Endothelial cell of umbilical vein (primary cell): ENCODE results near the gene ENKUR. TPM values are rescaled to one million over a fixed set of nuclear protein-coding genes. Genes with fewer than 3 reads are reported as not detected.

Experiments used
- BruUV-seq: library from RNA; stranded (reverse); fragments of 400-500 nt; replicated peaks from 2 replicates; lab custom pipeline; 2021; lab: Mats Ljungman, UMichigan
- CTCF ChIA-PET: fragments of 300-600, 350-600 bp; sonication (Branson Sonifier 250); formaldehyde crosslinking; loops from one replicate; lab custom pipeline; 2021; ENCODE audit warnings: antibody characterized with exemption, inconsistent platforms; lab: Charles Lee
- POLR2A ChIA-PET: fragments of 300-600, 350-600 bp; sonication (Branson Sonifier 250); formaldehyde crosslinking; loops from one replicate; lab custom pipeline; 2021; ENCODE audit warnings: antibody characterized with exemption, inconsistent platforms; lab: Charles Lee
- DNase-seq: peaks from one replicate; pipeline ENCODE4 v3.0.0-alpha.2; 2011; ENCODE audit warnings: low read depth, low spot score
- FAIRE-seq: peaks from 2 replicates; lab custom pipeline; 2011; peaks lifted over from hg19 to GRCh38; lab: Jason Lieb, UNC
- H2AFZ ChIP-seq: 2 replicates; pipeline ENCODE4 v1.6.0; 2012; ENCODE audit warnings: low read depth, low read length, control low read depth, inconsistent platforms
- H3K27ac ChIP-seq: 2 replicates; pipeline ENCODE4 v1.5.1; 2011; ENCODE audit warnings: low read depth, mild to moderate bottlenecking, control low read depth, low read length, moderate library complexity; ENCODE audit not compliant: insufficient read depth
- H3K27me3 ChIP-seq, 2 experiments: 2 replicates each; pipeline versions ENCODE4 v1.6.0 to v1.6.1; 2011; ENCODE audit warnings: low read length in 2 of 2, mixed read lengths in 1 of 2; ENCODE audit not compliant: control insufficient read depth in 2 of 2, insufficient read depth in 2 of 2
- H3K36me3 ChIP-seq, 2 experiments: 2 replicates in 1 of 2; 3 replicates in 1 of 2; pipeline ENCODE4 v1.5.1; 2011; ENCODE audit warnings: low read length in 2 of 2, mild to moderate bottlenecking in 1 of 2, moderate library complexity in 1 of 2; ENCODE audit not compliant: control insufficient read depth in 2 of 2, insufficient read depth in 2 of 2; ENCODE audit errors: extremely low read depth in 1 of 2
- H3K4me1 ChIP-seq: 3 replicates; pipeline ENCODE4 v1.5.1; 2011; ENCODE audit warnings: mild to moderate bottlenecking, low read length; ENCODE audit not compliant: control insufficient read depth, insufficient read depth; ENCODE audit errors: extremely low read depth
- H3K4me2 ChIP-seq: 2 replicates; pipeline ENCODE4 v1.6.1; 2011; ENCODE audit warnings: low read length, control low read depth, mixed read lengths; ENCODE audit not compliant: insufficient read depth
- H3K4me3 ChIP-seq, 3 experiments: fragments of 200-600 bp in 1 of 3; sonication (generic), shearing (Covaris generic) in 1 of 3; replicated peaks in 1 of 3; 2 replicates each; pipeline ENCODE4 v1.5.1; 2011 to 2016; ENCODE audit warnings: control low read depth in 3 of 3, low read length in 3 of 3, mild to moderate bottlenecking in 2 of 3, inconsistent platforms in 1 of 3, low read depth in 1 of 3, moderate library complexity in 1 of 3; ENCODE audit not compliant: insufficient read depth in 1 of 3
- H3K79me2 ChIP-seq: 2 replicates; pipeline ENCODE4 v1.6.0; 2012; ENCODE audit warnings: low read length, inconsistent platforms; ENCODE audit not compliant: control insufficient read depth, insufficient read depth
- H3K9ac ChIP-seq: replicated peaks from 2 replicates; pipeline ENCODE3; 2011; ENCODE audit warnings: low read length, control low read depth; ENCODE audit not compliant: insufficient read depth; ENCODE audit errors: extremely low read depth
- H3K9me1 ChIP-seq: replicated peaks from 3 replicates; pipeline ENCODE4 v1.6.0; 2011; ENCODE audit warnings: mild to moderate bottlenecking, low read length; ENCODE audit not compliant: control insufficient read depth, insufficient read depth; ENCODE audit errors: extremely low read depth
- H3K9me3 ChIP-seq: replicated peaks from 2 replicates; pipeline ENCODE4 v1.5.1; 2012; ENCODE audit warnings: low read length, inconsistent platforms; ENCODE audit not compliant: control insufficient read depth, insufficient read depth
- H4K20me1 ChIP-seq: replicated peaks from 2 replicates; pipeline ENCODE3; 2011; ENCODE audit warnings: mild to moderate bottlenecking, low read length; ENCODE audit not compliant: control insufficient read depth, insufficient read depth; ENCODE audit errors: extremely low read depth
- CTCF ChIP-seq, 2 donors: IDR thresholded peaks; 1 replicate in 1 of 2; 2 replicates in 1 of 2; pipeline ENCODE4 v1.5.1; 2011; ENCODE audit warnings: low read length in 2 of 2, mild to moderate bottlenecking in 2 of 2, moderate library complexity in 2 of 2, control low read depth in 1 of 2, inconsistent platforms in 1 of 2, low read depth in 1 of 2; ENCODE audit not compliant: insufficient read depth in 1 of 2; ENCODE audit errors: extremely low read depth in 1 of 2
- EZH2 ChIP-seq: IDR thresholded peaks from 2 replicates; pipeline ENCODE4 v1.6.1; 2012; ENCODE audit warnings: borderline replicate concordance, low read depth, mild to moderate bottlenecking, moderate library complexity, low read length, inconsistent platforms; ENCODE audit not compliant: severe bottlenecking
- FOS ChIP-seq: IDR thresholded peaks from 2 replicates; pipeline ENCODE4 v1.6.1; 2011; ENCODE audit warnings: mild to moderate bottlenecking, low read length, moderate library complexity, borderline replicate concordance; ENCODE audit not compliant: insufficient read depth
- GATA2 ChIP-seq: IDR thresholded peaks from 2 replicates; pipeline ENCODE4 v1.7.0; 2011; ENCODE audit warnings: low read depth, mild to moderate bottlenecking, moderate library complexity, mixed read lengths, low read length; ENCODE audit not compliant: insufficient read length, insufficient read depth
- JUN ChIP-seq: IDR thresholded peaks from 2 replicates; pipeline ENCODE4 v1.6.1; 2011; ENCODE audit warnings: borderline replicate concordance, low read depth; ENCODE audit not compliant: insufficient read length, insufficient read depth
- MAX ChIP-seq: IDR thresholded peaks from 2 replicates; pipeline ENCODE4 v1.6.1; 2011; ENCODE audit not compliant: insufficient read depth, insufficient read length
- MYC ChIP-seq: IDR thresholded peaks from one replicate; pipeline ENCODE4 v1.6.1; 2011; ENCODE audit warnings: mild to moderate bottlenecking, low read depth, low read length
- POLR2A ChIP-seq: IDR thresholded peaks from 2 replicates; pipeline ENCODE4 v1.6.1; 2012; ENCODE audit warnings: low read depth, mild to moderate bottlenecking, control low read depth, low read length
- POLR2AphosphoS5 ChIP-seq: IDR thresholded peaks from 2 replicates; pipeline ENCODE4 v1.6.1; 2012; ENCODE audit warnings: low read depth, mild to moderate bottlenecking, control low read depth, low read length, moderate library complexity; ENCODE audit not compliant: insufficient read depth
- dilution Hi-C: fragments of 300-500 bp; cut with MboI; formaldehyde crosslinking; loops from one replicate; pipeline ENCODE4 v1.15.0; 2019; ENCODE audit warnings: low sequenced_read_pairs; ENCODE audit not compliant: extremely low pct_ligation_motif_present
- intact Hi-C: fragments of 100-400 bp; cut with micrococcal nuclease; formaldehyde crosslinking; loops from one replicate; pipeline ENCODE4 v1.10.0; 2022
- polyA plus RNA-seq, 4 experiments: library from polyadenylated mRNA; depleted of rRNA in 3 of 4; stranded (reverse) in 3 of 4; unstranded in 1 of 4; fragments of >200 nt; gene quantifications; 2 replicates each; pipeline versions ENCODE4 v1.2.1 to v1.2.3, GENCODE V29; 2011 to 2012; ENCODE audit warnings: missing spikeins in 1 of 4
- total RNA-seq: library from RNA; stranded (reverse); gene quantifications from 2 replicates; pipeline ENCODE4 v1.2.3, GENCODE V29; 2021

ENKUR gene
- total and polyA plus RNA-seq, 2 donors (not counting 3 experiments of a cell fraction or from before 2014, with no cell fraction given) = 0.07 to 0.35 TPM

GRCh38 chr10:25047591-25048301 lies 31.8 kb upstream of the ENKUR start:
- Histone ChIP-seq H4K20me1 (no peaks in the 10 kb centered on the region), H3K27me3 (no peaks in the 10 kb centered on the region), H3K27ac (no peak overlapping the region), H3K4me2 (no peak overlapping the region), H3K79me2 (no peaks in the 10 kb centered on the region), H3K4me3 (no peak overlapping the region), H2AFZ (peak overlapping the region; percentile 20), H3K4me1 (peaks cover 2% of the 10 kb centered on the region), H3K36me3 (no peaks in the 10 kb centered on the region), H3K9ac (no peak overlapping the region), H3K9me3 (no peaks in the 10 kb centered on the region), H3K9me1 (no peaks in the 10 kb centered on the region)
- dilution Hi-C loops = no loop called here
- ChIA-PET CTCF (interaction anchor here (6.7 kb wide), 1 partner anchor 33 kb away, joined by 34 read pairs; no protein-coding TSS in a partner anchor), POLR2A (no interaction called here)
- FAIRE-seq = no peak
- peak; percentile 46 for DNase-seq
- intact Hi-C loops = no loop called here
- no peak for TF ChIP-seq MYC
- TF ChIP-seq POLR2A = no peak
- TF ChIP-seq MAX = no peak
- no peak for TF ChIP-seq POLR2AphosphoS5
- no peak for TF ChIP-seq FOS
- TF ChIP-seq GATA2 = no peak
- TF ChIP-seq JUN = no peak
- no peak for TF ChIP-seq EZH2
- no peak for TF ChIP-seq CTCF (IDR thresholded peaks at IDR 0.05; ENCODE audit: extremely low read depth in 1 of 2, insufficient read depth in 1 of 2, low read depth in 1 of 2, low read length in 2 of 2)
- no TSS peak for BruUV-seq
